ENCODE data around the gene KIF18B.

DNA sequence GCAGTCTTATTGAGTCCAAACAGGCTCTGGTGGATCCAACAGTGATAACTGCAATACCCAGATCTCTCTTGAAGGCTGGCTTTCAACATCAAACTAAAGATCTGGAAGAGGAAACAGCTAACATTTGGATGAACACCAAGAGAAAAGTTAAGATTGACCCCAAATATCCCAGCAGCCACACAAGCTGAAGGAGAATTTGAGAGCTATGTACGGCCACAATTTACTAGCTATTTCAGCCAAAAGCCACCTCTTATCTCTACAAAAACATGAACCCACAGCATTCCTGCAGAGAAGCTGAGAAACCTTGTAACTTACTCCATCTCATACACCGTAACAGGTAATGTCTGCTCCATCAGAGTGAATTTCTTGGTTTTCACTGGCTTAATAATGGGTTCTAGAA lies 62.6 kb downstream of the KIF18B start:
- TF ChIP-seq, protein P1, sequence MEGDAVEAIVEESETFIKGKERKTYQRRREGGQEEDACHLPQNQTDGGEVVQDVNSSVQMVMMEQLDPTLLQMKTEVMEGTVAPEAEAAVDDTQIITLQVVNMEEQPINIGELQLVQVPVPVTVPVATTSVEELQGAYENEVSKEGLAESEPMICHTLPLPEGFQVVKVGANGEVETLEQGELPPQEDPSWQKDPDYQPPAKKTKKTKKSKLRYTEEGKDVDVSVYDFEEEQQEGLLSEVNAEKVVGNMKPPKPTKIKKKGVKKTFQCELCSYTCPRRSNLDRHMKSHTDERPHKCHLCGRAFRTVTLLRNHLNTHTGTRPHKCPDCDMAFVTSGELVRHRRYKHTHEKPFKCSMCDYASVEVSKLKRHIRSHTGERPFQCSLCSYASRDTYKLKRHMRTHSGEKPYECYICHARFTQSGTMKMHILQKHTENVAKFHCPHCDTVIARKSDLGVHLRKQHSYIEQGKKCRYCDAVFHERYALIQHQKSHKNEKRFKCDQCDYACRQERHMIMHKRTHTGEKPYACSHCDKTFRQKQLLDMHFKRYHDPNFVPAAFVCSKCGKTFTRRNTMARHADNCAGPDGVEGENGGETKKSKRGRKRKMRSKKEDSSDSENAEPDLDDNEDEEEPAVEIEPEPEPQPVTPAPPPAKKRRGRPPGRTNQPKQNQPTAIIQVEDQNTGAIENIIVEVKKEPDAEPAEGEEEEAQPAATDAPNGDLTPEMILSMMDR (conservative IDR thresholded peaks at IDR 0.05 in 1 of 2, IDR thresholded peaks at IDR 0.05 in 1 of 2; ENCODE audit: low read depth in 1 of 2, low read length in 2 of 2): no peak
- no peak for TF ChIP-seq EZH2 (IDR thresholded peaks at IDR 0.05; ENCODE audit: low read length, missing control alignments)

All from fibroblast of lung (primary cell).